WI38 (cell line): ENCODE results near the gene ODAD3.
A peak's percentile ranks its signal among the peaks of the same experiment; 100 is the strongest.

Source experiments
- H3K4me3 ChIP-seq: 2 replicates; pipeline ENCODE4 v1.5.1; 2011; ENCODE audit warnings: low read depth, mild to moderate bottlenecking, control low read depth, low read length
- CTCF ChIP-seq: IDR thresholded peaks from 2 replicates; pipeline ENCODE4 v1.5.1; 2012; ENCODE audit warnings: low read depth, mild to moderate bottlenecking, control low read depth, low read length

Gene ODAD3

DNA sequence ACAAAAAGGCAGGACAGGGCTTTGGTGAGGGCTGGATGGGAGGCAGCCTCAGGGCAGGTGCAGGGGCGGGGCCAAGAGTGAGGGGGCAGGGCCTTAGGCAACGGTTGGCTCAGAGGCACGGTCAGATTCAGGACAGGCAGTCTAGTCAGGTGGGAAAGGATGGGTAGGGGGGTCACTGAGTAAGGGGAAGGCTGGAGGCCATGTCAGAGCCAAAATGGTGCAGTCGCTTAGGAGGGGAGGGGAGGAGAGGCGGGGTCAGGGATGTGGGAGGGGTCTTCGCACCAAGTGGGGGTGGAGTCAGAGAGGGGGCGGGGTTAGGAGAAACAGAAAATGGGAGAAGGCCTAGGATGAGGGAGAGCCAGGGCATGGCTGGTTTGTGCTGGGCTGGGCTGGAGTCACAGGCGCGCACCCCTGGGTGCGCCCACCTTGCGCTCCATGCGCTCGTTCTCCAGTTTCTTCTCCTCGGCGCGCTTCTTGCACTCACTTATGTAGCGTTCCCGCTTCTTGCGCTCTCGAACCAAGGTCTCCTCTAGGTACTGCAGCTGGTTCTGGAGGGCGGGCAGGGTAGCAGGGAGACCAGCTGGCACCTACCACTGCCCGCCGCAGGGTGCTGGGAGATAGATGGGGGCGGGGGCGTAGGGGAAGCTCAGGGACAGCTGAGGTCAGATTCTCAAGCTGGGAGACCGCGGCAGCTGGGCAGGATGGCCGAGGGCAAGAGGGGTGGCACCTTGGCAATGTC, 9.0 kb downstream of the ODAD3 start:
- no peak for TF ChIP-seq CTCF
- no peak overlapping the region for H3K4me3 ChIP-seq

- no peak overlapping the region for H3K4me3 ChIP-seq
- no peak for TF ChIP-seq CTCF
Measured at GRCh38 chr19:11423791-11424181, 11.1 kb downstream of the ODAD3 start.

DNA sequence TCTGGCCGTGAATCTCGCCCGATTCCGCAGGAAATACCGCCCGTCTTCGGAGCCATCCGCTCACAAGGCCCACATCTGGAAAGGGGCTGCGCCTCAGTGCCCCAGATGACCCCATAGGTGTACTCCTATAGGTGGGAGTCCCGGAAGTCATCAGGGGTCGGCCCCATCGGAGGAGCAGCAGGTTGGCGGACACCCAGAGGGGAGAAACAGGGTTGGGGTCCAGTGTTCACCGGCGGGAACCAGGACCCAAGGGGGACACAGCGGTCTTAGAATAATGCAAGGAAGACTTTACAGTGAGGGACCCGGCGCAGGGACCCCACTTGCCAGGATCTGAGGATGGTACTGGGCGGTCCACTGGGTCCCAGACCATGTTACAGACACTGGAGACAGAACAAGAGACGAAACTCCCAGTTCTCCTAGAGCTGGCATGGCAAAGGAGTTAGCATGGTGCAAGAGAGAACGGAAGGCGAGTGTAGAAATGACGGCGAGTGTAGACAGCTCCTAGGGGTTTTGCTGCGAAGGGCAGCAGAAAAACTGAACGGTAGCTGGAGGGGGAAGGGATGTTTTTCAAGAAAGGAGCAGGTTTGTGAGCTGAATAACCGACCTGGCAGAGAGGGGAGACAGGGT, 11.6 kb downstream of the ODAD3 start:
- H3K4me3 ChIP-seq = no peak overlapping the region
- no peak for TF ChIP-seq CTCF

DNA sequence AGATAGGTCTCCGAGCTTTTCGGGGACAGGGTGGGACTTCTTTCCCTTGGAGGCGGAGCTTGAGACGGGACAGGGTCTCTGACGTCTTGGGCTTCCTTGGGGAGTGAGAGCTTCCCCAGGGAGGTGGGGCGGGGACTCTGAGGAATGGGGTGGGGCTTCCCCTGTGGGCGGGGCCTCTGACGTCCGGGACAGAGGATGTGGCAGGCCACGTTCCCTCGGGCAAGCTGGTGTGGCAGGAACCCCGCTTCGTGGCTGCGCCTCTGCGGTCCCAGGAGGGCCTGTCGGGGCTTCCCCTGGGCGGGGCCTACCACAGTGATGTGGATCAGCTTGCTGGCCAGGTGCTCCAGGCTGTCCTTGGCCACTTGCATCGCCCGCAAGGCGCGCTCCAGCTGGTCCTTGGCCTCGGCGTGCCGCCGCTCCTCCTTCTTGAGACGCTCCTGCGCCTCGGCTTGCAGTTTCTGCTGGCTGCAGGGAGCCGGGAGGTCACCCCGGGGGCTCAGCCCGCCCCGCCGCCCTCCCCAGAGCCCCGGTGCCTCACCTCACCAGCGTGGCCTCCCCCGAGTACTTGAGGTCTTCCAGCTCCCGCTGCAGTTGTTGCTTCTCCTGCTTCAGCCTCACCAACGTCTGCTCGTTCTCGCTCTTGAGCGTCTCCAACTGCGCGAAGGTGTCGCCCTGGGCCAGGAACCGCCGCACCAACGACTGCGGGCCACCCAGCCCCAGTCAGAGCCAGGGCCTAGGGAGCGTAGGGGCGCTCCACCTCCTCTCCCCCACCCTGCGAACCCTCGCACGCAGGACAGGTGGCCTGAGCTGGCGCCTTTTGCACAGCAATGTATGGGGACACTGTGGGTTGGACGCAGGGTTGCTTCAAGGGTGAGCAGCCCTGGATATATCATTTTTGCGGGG, 12.5 kb downstream of the ODAD3 start:
- 0 out of 2 replicates have a peak overlapping the region, but pooled peaks have one; percentile 22 for H3K4me3 ChIP-seq
- TF ChIP-seq CTCF = no peak

DNA sequence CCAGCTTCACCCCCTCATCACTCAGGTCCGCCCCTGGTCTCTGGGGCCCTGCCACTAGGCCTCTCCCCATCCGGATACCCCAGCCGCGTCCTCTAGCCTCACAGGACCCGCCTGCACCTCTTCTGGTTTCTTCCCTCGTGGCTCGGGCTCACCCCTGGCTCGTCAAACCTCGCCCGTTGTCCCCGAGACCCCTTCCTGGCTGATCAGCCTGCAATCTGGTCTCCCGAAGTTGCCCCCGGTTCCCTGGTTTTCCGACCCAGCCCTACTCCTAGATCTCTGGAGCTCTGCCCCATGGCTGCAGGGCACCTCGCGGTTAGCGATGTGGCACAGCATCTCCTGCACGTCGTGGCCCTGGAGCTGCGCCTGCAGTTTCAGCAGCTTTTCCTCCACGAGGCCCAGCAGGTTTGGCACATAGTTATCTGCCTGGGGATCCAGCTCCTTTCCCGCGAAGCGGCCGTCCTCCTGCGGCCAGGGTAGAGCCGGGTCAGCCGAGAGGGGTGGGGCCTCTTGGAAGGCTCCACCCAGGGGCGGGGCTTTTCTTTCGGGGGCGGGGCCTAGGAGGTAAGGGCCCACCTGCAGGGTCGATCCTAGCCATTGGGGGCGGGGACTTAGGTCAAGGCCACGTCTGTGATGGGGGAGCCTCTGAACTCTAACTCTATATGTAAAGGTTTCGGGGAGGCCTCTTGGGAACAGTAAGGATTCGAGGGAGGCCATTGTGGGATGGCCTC, 13.4 kb downstream of the ODAD3 start:
- TF ChIP-seq CTCF = no peak
- H3K4me3 ChIP-seq = no peak overlapping the region

GRCh38 chr19:11420429-11421370, 14.2 kb downstream of the ODAD3 start:
- TF ChIP-seq CTCF = no peak

More at GRCh38 chr19:11420429-11421370, 14.2 kb downstream of the ODAD3 start:
- H3K4me3 ChIP-seq = no peak overlapping the region
